ENCODE data around the gene ZFP91. TPM values are rescaled to one million over a fixed set of nuclear protein-coding genes. Genes with fewer than 3 reads are reported as not detected.
A peak's percentile ranks its signal among the peaks of the same experiment; 100 is the strongest.

Gene ZFP91
- total and polyA plus RNA-seq, 9 of the 15 experiments (the other 6 are each of a cell fraction or from before 2014, with no cell fraction given): 17.6 to 58.3 (median 34.0) TPM

DNA sequence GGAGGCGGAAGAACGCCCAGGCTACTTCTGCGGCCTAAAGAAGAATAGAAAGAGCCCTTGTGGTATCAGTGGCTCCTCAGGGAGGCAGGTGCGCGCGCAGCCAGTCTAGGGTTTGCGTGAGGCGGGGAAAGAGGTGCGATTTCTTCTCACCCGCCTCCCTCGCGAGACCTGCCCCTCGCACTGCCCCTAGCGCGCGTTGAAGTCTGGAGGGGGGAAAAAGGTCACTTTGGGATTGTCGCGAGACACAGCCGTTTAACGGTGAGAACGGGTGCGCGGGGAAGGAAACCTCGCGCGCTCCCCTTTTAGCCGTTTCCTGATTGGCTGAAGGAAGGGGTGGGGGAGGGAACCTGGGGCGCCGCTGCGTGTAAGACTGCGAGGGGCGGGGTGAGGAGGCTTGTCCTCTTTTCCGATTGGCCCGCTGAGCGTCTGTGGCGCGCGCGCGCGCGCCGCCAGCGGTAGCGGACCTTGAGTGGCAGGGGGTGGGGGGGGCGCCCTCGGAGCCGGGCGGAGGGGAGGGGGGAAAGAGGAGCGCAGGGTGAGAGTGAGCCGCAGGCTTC lies at the start of gene ZFP91 (continued):
- peak; percentile 1 for TF ChIP-seq HMGN3 (IDR thresholded peaks at IDR 0.05; ENCODE audit: borderline replicate concordance, extremely low read depth, insufficient read length, low read depth, low read length)
- peak; percentile 41 for TF ChIP-seq PHF8 (IDR thresholded peaks at IDR 0.05; ENCODE audit: borderline replicate concordance, low read length)
- TF ChIP-seq ATF3 (IDR thresholded peaks at IDR 0.05): no peak
- no peak; the same call in 1 of the 2 replicates for TF ChIP-seq ATF3 (CRISPR knock-in tag; conservative IDR thresholded peaks at IDR 0.05)
- TF ChIP-seq NFIC (IDR thresholded peaks at IDR 0.05): peak; percentile 23; the same call in 1 of the 2 replicates
- peak; percentile 24 for TF ChIP-seq PRPF4 (IDR thresholded peaks at IDR 0.05; ENCODE audit: insufficient read depth, low read depth, low read length, poor library complexity, severe bottlenecking)
- peak; percentile 81 for TF ChIP-seq RBM25 (IDR thresholded peaks at IDR 0.05; ENCODE audit: low read depth, low read length, severe bottlenecking)
- TF ChIP-seq NCOR1 (IDR thresholded peaks at IDR 0.05): 0 out of 2 replicates have a peak, but pooled peaks have one; percentile 20
- TF ChIP-seq FOXA1 (IDR thresholded peaks at IDR 0.05; ENCODE audit: borderline replicate concordance): no peak
- TF ChIP-seq ETV5 (CRISPR knock-in tag; IDR thresholded peaks at IDR 0.05; ENCODE audit: low read depth): no peak
- TF ChIP-seq, protein P1, sequence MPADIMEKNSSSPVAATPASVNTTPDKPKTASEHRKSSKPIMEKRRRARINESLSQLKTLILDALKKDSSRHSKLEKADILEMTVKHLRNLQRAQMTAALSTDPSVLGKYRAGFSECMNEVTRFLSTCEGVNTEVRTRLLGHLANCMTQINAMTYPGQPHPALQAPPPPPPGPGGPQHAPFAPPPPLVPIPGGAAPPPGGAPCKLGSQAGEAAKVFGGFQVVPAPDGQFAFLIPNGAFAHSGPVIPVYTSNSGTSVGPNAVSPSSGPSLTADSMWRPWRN (IDR thresholded peaks at IDR 0.05; ENCODE audit: low read depth): no peak
- TF ChIP-seq, protein P2, sequence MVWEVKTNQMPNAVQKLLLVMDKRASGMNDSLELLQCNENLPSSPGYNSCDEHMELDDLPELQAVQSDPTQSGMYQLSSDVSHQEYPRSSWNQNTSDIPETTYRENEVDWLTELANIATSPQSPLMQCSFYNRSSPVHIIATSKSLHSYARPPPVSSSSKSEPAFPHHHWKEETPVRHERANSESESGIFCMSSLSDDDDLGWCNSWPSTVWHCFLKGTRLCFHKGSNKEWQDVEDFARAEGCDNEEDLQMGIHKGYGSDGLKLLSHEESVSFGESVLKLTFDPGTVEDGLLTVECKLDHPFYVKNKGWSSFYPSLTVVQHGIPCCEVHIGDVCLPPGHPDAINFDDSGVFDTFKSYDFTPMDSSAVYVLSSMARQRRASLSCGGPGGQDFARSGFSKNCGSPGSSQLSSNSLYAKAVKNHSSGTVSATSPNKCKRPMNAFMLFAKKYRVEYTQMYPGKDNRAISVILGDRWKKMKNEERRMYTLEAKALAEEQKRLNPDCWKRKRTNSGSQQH (CRISPR knock-in tag; IDR thresholded peaks at IDR 0.05): no peak
- no peak for TF ChIP-seq HDAC3 (IDR thresholded peaks at IDR 0.05; ENCODE audit: borderline replicate concordance, partially characterized antibody)
- peak; percentile 93 for TF ChIP-seq NFRKB (IDR thresholded peaks at IDR 0.05; ENCODE audit: low read depth)
- TF ChIP-seq SMAD1 (IDR thresholded peaks at IDR 0.05; ENCODE audit: low read depth, low read length, partially characterized antibody): peak; percentile 70
- peak; percentile 79 for TF ChIP-seq EP400 (IDR thresholded peaks at IDR 0.05)

Data from K562 (cell line).